HepG2 (cell line): Measurements from ENCODE around the gene HEXIM1. TPM values are rescaled to one million over a fixed set of nuclear protein-coding genes. Genes with fewer than 3 reads are reported as not detected.

Source experiments
- AHDC1 ChIP-seq: sonication (generic); formaldehyde crosslinking; IDR thresholded peaks from 2 replicates; pipeline ENCODE4 v1.5.1; 2020; ENCODE audit warnings: mild to moderate bottlenecking, missing genetic modification reagents, borderline replicate concordance
- CHD4 ChIP-seq: fragments of 200-600 bp; sonication (generic); IDR thresholded peaks from 2 replicates; pipeline ENCODE4 v1.7.0; 2017; ENCODE audit warnings: mild to moderate bottlenecking, low read length, borderline replicate concordance
- FOXA3 ChIP-seq: IDR thresholded peaks from 2 replicates; pipeline ENCODE4 v1.6.1; 2016; ENCODE audit warnings: missing genetic modification reagents, missing compliant biosample characterization
- FOXK2 ChIP-seq: fragments of 450-650 bp; IDR thresholded peaks from 2 replicates; pipeline ENCODE4 v1.6.1; 2016
- KMT2A ChIP-seq: sonication (generic); formaldehyde crosslinking; IDR thresholded peaks from 2 replicates; pipeline ENCODE4 v1.4.0; 2020; ENCODE audit warnings: missing genetic modification reagents
- MTA1 ChIP-seq: sonication (generic); formaldehyde crosslinking; IDR thresholded peaks from 2 replicates; pipeline ENCODE4 v1.4.0; 2020; ENCODE audit warnings: missing genetic modification reagents, mild to moderate bottlenecking, borderline replicate concordance
- ZNF30 ChIP-seq: sonication (generic); formaldehyde crosslinking; IDR thresholded peaks from 2 replicates; pipeline ENCODE4 v1.5.0; 2020; ENCODE audit warnings: mild to moderate bottlenecking, missing genetic modification reagents
- ZNF547 ChIP-seq: sonication (generic); formaldehyde crosslinking; IDR thresholded peaks from 2 replicates; pipeline ENCODE4 v1.5.1; 2020; ENCODE audit warnings: mild to moderate bottlenecking, missing genetic modification reagents
- ZNF563 ChIP-seq: sonication (generic); formaldehyde crosslinking; IDR thresholded peaks from 2 replicates; pipeline ENCODE4 v1.8.0; 2022; ENCODE audit warnings: mild to moderate bottlenecking, moderate library complexity, missing genetic modification reagents
- ZXDC ChIP-seq: sonication (generic); formaldehyde crosslinking; IDR thresholded peaks from 2 replicates; pipeline ENCODE4 v1.5.0; 2020; ENCODE audit warnings: mild to moderate bottlenecking, missing genetic modification reagents
- polyA plus RNA-seq, 8 experiments: library from polyadenylated mRNA; depleted of rRNA in 3 of 8; stranded (reverse) in 7 of 8; unstranded in 1 of 8; fragments of >200 nt; fragmentation: Illumina TruSeq in 4 of 8; extraction: Trizol in 4 of 8; gene quantifications; 2 replicates each; pipeline versions ENCODE4 v1.2.1 to v1.2.3, GENCODE V29; 2011 to 2016; ENCODE audit warnings: low read depth in 4 of 8, missing spikeins in 1 of 8, mixed read lengths in 1 of 8; ENCODE audit not compliant: insufficient read depth in 1 of 8
- total RNA-seq, 5 experiments: library from RNA; depleted of rRNA; stranded (reverse); fragments of >200 nt; fragmentation: Illumina TruSeq; extraction: Trizol; gene quantifications; 2 replicates each; pipeline ENCODE4 v1.2.3, GENCODE V29; 2016; ENCODE audit warnings: low read depth in 1 of 5
- TF ChIP-seq, protein P1 (sequence below): sonication (generic); formaldehyde crosslinking; IDR thresholded peaks from 2 replicates; pipeline ENCODE4 v1.4.0; 2020; ENCODE audit warnings: missing genetic modification reagents
- TF ChIP-seq, protein P2 (sequence below): IDR thresholded peaks from 2 replicates; pipeline ENCODE4 v1.6.1; 2016; ENCODE audit warnings: low read depth
- TF ChIP-seq, protein P3 (sequence below), 2 experiments: fragments of 450-650 bp in 1 of 2; sonication (generic) in 1 of 2; formaldehyde crosslinking; IDR thresholded peaks; 2 replicates each; pipeline versions ENCODE4 v1.5.0 to v1.8.0; 2020 to 2022; ENCODE audit warnings: mild to moderate bottlenecking in 1 of 2, missing genetic modification reagents in 1 of 2

HEXIM1 gene
- total and polyA plus RNA-seq, 2 of the 13 experiments (the other 11 are each of a cell fraction or from before 2014, with no cell fraction given) = 10.5 to 16.6 TPM

DNA sequence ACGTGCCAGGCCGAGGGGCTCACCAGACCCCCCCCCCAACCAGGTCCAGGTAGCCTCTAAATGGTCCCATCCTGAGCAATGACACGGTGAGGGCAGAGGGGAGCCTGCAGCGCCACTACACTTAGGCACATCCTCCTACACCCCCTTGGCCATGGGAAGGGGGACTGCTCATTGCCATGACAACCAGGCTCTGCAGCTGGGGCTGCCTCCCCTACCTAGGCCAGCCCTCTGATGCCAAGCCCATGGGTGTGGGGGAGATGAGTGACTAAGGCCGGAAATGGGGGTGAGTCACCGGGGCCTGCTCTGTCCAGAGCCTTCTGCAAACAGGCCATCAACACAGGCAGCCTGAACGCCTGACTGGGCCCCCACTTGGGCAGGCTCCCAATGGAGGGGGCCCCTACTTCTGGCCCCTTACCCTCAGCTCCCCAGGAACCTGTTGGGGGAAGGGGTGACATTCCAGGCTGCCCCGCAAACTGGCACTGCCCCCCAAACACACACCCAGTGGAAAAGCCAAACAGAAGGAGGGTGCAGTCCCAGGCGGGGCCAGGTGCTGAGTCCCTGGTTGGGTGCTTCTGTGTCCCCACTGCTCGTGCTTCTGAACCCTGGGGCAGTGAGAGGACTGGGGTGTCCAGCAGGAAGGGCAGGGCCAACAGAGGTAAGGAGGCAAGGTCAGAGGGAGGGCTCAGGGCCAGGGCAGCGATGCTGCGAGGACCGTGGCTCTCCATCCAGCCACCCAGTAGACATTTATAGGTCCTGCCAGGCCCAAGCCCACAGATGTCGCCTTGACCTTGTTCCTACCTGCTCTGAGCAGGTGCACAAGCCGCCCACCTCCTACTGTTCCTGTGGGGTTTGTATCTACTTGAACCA is 24.1 kb upstream of the HEXIM1 start (continued):
- TF ChIP-seq, protein P1, sequence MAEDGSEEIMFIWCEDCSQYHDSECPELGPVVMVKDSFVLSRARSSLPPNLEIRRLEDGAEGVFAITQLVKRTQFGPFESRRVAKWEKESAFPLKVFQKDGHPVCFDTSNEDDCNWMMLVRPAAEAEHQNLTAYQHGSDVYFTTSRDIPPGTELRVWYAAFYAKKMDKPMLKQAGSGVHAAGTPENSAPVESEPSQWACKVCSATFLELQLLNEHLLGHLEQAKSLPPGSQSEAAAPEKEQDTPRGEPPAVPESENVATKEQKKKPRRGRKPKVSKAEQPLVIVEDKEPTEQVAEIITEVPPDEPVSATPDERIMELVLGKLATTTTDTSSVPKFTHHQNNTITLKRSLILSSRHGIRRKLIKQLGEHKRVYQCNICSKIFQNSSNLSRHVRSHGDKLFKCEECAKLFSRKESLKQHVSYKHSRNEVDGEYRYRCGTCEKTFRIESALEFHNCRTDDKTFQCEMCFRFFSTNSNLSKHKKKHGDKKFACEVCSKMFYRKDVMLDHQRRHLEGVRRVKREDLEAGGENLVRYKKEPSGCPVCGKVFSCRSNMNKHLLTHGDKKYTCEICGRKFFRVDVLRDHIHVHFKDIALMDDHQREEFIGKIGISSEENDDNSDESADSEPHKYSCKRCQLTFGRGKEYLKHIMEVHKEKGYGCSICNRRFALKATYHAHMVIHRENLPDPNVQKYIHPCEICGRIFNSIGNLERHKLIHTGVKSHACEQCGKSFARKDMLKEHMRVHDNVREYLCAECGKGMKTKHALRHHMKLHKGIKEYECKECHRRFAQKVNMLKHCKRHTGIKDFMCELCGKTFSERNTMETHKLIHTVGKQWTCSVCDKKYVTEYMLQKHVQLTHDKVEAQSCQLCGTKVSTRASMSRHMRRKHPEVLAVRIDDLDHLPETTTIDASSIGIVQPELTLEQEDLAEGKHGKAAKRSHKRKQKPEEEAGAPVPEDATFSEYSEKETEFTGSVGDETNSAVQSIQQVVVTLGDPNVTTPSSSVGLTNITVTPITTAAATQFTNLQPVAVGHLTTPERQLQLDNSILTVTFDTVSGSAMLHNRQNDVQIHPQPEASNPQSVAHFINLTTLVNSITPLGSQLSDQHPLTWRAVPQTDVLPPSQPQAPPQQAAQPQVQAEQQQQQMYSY (CRISPR knock-in tag) = no peak
- no peak for TF ChIP-seq ZXDC (CRISPR knock-in tag)
- TF ChIP-seq CHD4 = no peak
- no peak for TF ChIP-seq ZNF563 (CRISPR knock-in tag)
- peak; percentile 68; the same call in 1 of the 2 replicates for TF ChIP-seq AHDC1 (CRISPR knock-in tag)
- no peak for TF ChIP-seq FOXK2
- TF ChIP-seq ZNF547 (CRISPR knock-in tag) = peak; percentile 88
- peak; percentile 43; the same call in 1 of the 2 replicates for TF ChIP-seq FOXA3 (CRISPR knock-in tag)
- no peak for TF ChIP-seq KMT2A (CRISPR knock-in tag)
- TF ChIP-seq, protein P2, sequence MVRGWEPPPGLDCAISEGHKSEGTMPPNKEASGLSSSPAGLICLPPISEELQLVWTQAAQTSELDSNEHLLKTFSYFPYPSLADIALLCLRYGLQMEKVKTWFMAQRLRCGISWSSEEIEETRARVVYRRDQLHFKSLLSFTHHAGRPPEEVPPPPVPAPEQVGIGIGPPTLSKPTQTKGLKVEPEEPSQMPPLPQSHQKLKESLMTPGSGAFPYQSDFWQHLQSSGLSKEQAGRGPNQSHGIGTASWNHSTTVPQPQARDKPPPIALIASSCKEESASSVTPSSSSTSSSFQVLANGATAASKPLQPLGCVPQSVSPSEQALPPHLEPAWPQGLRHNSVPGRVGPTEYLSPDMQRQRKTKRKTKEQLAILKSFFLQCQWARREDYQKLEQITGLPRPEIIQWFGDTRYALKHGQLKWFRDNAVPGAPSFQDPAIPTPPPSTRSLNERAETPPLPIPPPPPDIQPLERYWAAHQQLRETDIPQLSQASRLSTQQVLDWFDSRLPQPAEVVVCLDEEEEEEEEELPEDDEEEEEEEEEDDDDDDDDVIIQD (CRISPR knock-in tag) = peak; percentile 72
- no peak for TF ChIP-seq ZNF30 (CRISPR knock-in tag)
- TF ChIP-seq, protein P3, sequence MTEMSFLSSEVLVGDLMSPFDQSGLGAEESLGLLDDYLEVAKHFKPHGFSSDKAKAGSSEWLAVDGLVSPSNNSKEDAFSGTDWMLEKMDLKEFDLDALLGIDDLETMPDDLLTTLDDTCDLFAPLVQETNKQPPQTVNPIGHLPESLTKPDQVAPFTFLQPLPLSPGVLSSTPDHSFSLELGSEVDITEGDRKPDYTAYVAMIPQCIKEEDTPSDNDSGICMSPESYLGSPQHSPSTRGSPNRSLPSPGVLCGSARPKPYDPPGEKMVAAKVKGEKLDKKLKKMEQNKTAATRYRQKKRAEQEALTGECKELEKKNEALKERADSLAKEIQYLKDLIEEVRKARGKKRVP (CRISPR knock-in tag; IDR thresholded peaks at IDR 0.05) = no peak; a peak in 1 of 4 replicates
- no peak for TF ChIP-seq MTA1 (CRISPR knock-in tag)
